HG02678 (cell line): ENCODE measurements around the gene CETP.
"Not testable (repeated sequence)": the region's sequence is repeated elsewhere in the genome, so short reads cannot be mapped to it uniquely, and the experiment has no call there.

Experiments used
- ATAC-seq: cut with Tn5 transposase; IDR thresholded peaks from one replicate; pipeline ENCODE4 v1.9.1; 2021; ENCODE audit warnings: mild to moderate bottlenecking, moderate library complexity; ENCODE audit not compliant: unreplicated experiment

Gene CETP

GRCh38 chr16:56953006-56953405, 8.7 kb upstream of the CETP start:
- ATAC-seq, result no peak

GRCh38 chr16:56956076-56956475, 5.7 kb upstream of the CETP start:
- no peak for ATAC-seq

- no peak for ATAC-seq
Observed at GRCh38 chr16:56956756-56957155, 5.0 kb upstream of the CETP start.

GRCh38 chr16:56960681-56961281, 969 bp upstream of the CETP start:
- no peak for ATAC-seq

GRCh38 chr16:56961386-56961785, 364 bp upstream of the CETP start:
- ATAC-seq, result no peak

GRCh38 chr16:56964243-56965148, 2.7 kb downstream of the CETP start:
- peak; percentile 67 for ATAC-seq

- no peak for ATAC-seq
Observed at GRCh38 chr16:56965149-56966092, 3.7 kb downstream of the CETP start.

GRCh38 chr16:56966093-56966475, 4.3 kb downstream of the CETP start:
- no peak for ATAC-seq

- no peak for ATAC-seq
Observed at GRCh38 chr16:56967733-56968132, 6.0 kb downstream of the CETP start.

- no peak for ATAC-seq
Observed at GRCh38 chr16:56969769-56970168, 8.0 kb downstream of the CETP start.

- peak; percentile 83 for ATAC-seq
Observed at GRCh38 chr16:56970934-56971767, 9.4 kb downstream of the CETP start.

GRCh38 chr16:56971768-56972043, 10.0 kb downstream of the CETP start:
- no peak for ATAC-seq

- ATAC-seq, result no peak
Observed at GRCh38 chr16:56972403-56973293, 10.9 kb downstream of the CETP start.

GRCh38 chr16:56973294-56973689, 11.5 kb downstream of the CETP start:
- no peak for ATAC-seq

- ATAC-seq, result not testable (repeated sequence)
Observed at GRCh38 chr16:56973899-56974298, 12.1 kb downstream of the CETP start.

GRCh38 chr16:56974549-56975300, 13.0 kb downstream of the CETP start:
- ATAC-seq, result no peak

GRCh38 chr16:56975714-56976113, 14.0 kb downstream of the CETP start:
- ATAC-seq, result no peak

GRCh38 chr16:56977216-56977615, 15.5 kb downstream of the CETP start:
- ATAC-seq, result no peak
